Epithelial cell of proximal tubule (primary cell): ENCODE measurements around the gene ANKRD44. TPM values are rescaled to one million over a fixed set of nuclear protein-coding genes. Genes with fewer than 3 reads are reported as not detected.

Experiments used
- DNase-seq: peaks from one replicate; pipeline ENCODE4 v3.0.0-alpha.2; 2011; ENCODE audit warnings: low read depth
- H3K4me3 ChIP-seq: 2 replicates; pipeline ENCODE4 v1.5.1; 2011; ENCODE audit warnings: low read depth, mild to moderate bottlenecking, low read length
- CTCF ChIP-seq: conservative IDR thresholded peaks from 2 replicates; pipeline ENCODE4 v1.5.1; 2012; ENCODE audit warnings: low read depth, mild to moderate bottlenecking, low read length
- total RNA-seq: library from RNA; depleted of rRNA; stranded (reverse); fragments of >200 nt; gene quantifications from 2 replicates; pipeline ENCODE4 v1.2.3, GENCODE V29; 2015

ANKRD44 gene
- total RNA-seq, 1 donor from 2014 or later: 1.7 TPM

GRCh38 chr2:197265036-197265435, 45.5 kb downstream of the ANKRD44 start:
- no peak for DNase-seq
- no peak for TF ChIP-seq CTCF
- H3K4me3 ChIP-seq: no peak overlapping the region

GRCh38 chr2:197264332-197264731, 46.2 kb downstream of the ANKRD44 start:
- no peak overlapping the region for H3K4me3 ChIP-seq
- TF ChIP-seq CTCF: no peak
- no peak for DNase-seq

- no peak for TF ChIP-seq CTCF
Observed at GRCh38 chr2:197263077-197263476, 47.5 kb downstream of the ANKRD44 start.

GRCh38 chr2:197261808-197262226, 48.8 kb downstream of the ANKRD44 start:
- no peak for DNase-seq
- TF ChIP-seq CTCF: no peak
- no peak overlapping the region for H3K4me3 ChIP-seq

More at GRCh38 chr2:197263077-197263476, 47.5 kb downstream of the ANKRD44 start:
- H3K4me3 ChIP-seq: no peak overlapping the region
- DNase-seq: no peak

- no peak overlapping the region for H3K4me3 ChIP-seq
- DNase-seq: no peak
Observed at GRCh38 chr2:197259470-197259999, 51.0 kb downstream of the ANKRD44 start.

GRCh38 chr2:197258580-197258979, 52.0 kb downstream of the ANKRD44 start:
- no peak for DNase-seq
- no peak for TF ChIP-seq CTCF
- no peak overlapping the region for H3K4me3 ChIP-seq

More at GRCh38 chr2:197259470-197259999, 51.0 kb downstream of the ANKRD44 start:
- no peak for TF ChIP-seq CTCF

- TF ChIP-seq CTCF: no peak
- H3K4me3 ChIP-seq: no peak overlapping the region
- no peak for DNase-seq
Observed at GRCh38 chr2:197256547-197257170, 53.9 kb downstream of the ANKRD44 start.
